Measurements from ENCODE around the gene CACNB4. TPM values are rescaled to one million over a fixed set of nuclear protein-coding genes. Genes with fewer than 3 reads are reported as not detected.

The CACNB4 gene
- total and polyA plus RNA-seq, 10 donors, result 0.14 to 5.1 (median 1.6) TPM

DNA sequence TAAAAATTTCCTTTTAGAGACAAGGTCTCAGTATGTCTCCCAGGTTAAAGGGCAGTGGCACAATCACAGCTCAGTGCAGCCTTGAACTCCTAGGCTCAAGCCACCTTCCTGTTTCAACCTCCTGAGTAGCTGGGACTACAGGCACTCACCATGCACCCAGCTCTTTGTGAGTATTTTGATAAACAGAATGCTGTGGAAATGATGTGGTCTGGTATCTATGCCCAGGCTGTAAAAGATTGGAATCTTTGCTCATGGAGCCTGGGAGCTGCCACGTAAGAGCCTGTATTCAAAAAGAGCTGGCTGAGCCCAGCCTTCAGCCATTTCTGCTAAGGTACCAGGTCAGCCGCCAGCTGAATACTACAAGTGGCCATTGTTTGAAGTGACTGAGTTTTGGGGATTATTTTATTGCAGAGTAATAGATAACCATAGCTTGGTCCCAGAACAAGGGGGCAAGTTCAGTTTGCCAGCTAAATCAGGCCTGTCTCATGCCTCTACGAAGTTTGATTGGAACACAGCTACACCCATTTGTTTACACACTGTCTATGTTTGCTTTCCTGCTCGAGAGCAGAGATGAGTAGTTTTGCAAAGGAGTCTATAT, 249.3 kb downstream of the CACNB4 start:
- WGBS, 5 donors, result 76 to 93% (median 88%) methylated on average over 4 of the region's 4 CpGs
- no peak for TF ChIP-seq POLR2A (IDR thresholded peaks at IDR 0.05)
- no peak for TF ChIP-seq POLR2AphosphoS5 (IDR thresholded peaks at IDR 0.05)
- TF ChIP-seq, protein P1, sequence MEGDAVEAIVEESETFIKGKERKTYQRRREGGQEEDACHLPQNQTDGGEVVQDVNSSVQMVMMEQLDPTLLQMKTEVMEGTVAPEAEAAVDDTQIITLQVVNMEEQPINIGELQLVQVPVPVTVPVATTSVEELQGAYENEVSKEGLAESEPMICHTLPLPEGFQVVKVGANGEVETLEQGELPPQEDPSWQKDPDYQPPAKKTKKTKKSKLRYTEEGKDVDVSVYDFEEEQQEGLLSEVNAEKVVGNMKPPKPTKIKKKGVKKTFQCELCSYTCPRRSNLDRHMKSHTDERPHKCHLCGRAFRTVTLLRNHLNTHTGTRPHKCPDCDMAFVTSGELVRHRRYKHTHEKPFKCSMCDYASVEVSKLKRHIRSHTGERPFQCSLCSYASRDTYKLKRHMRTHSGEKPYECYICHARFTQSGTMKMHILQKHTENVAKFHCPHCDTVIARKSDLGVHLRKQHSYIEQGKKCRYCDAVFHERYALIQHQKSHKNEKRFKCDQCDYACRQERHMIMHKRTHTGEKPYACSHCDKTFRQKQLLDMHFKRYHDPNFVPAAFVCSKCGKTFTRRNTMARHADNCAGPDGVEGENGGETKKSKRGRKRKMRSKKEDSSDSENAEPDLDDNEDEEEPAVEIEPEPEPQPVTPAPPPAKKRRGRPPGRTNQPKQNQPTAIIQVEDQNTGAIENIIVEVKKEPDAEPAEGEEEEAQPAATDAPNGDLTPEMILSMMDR (IDR thresholded peaks at IDR 0.05 in 8 of 11, conservative IDR thresholded peaks at IDR 0.05 in 3 of 11), result no peak
- intact Hi-C loops (cut with DNase I; ENCODE audit: low total_unique reads), result no loop called here
- Histone ChIP-seq H3K9me3 (no peaks in the 10 kb centered on the region), H3K27ac (no peak overlapping the region), H3K4me1 (no peaks in the 10 kb centered on the region), H3K36me3 (no peaks in the 10 kb centered on the region), H3K27me3 (replicated peaks in 1 of 7) (no peaks in the 10 kb centered on the region), H3K4me3 (no peak overlapping the region)
- DNase-seq, result no peak

- intact Hi-C loops (cut with DNase I; ENCODE audit: low total_unique reads), result no loop called here
- Histone ChIP-seq H3K4me1 (peaks cover 0 to under 1% (median 0%) of the 10 kb centered on the region in 6 donors), H3K4me3 (no peak overlapping the region), H3K27me3 (replicated peaks in 1 of 7) (no peaks in the 10 kb centered on the region), H3K27ac (no peak overlapping the region), H3K36me3 (no peaks in the 10 kb centered on the region), H3K9me3 (no peaks in the 10 kb centered on the region)
- no peak for DNase-seq
- WGBS, 5 donors, result 87 to 97% (median 90%) methylated on average over 2 of the region's 2 CpGs
- TF ChIP-seq POLR2AphosphoS5 (IDR thresholded peaks at IDR 0.05) (no peak), POLR2A (IDR thresholded peaks at IDR 0.05) (no peak)
- TF ChIP-seq, protein P1 (IDR thresholded peaks at IDR 0.05 in 8 of 11, conservative IDR thresholded peaks at IDR 0.05 in 3 of 11), result no peak
Measured at GRCh38 chr2:151845884-151846283, 253.0 kb downstream of the CACNB4 start.

- Histone ChIP-seq H3K4me1 (peaks cover 0 to 5% (median 0%) of the 10 kb centered on the region in 6 donors), H3K27ac (no peak overlapping the region), H3K27me3 (replicated peaks in 1 of 7) (no peaks in the 10 kb centered on the region), H3K36me3 (no peaks in the 10 kb centered on the region), H3K4me3 (no peak overlapping the region), H3K9me3 (no peaks in the 10 kb centered on the region)
- WGBS, 5 donors, result 90 to 98% (median 94%) methylated on average over 4 of the region's 4 CpGs
- TF ChIP-seq, protein P1 (IDR thresholded peaks at IDR 0.05 in 8 of 11, conservative IDR thresholded peaks at IDR 0.05 in 3 of 11), result no peak
- TF ChIP-seq POLR2A (IDR thresholded peaks at IDR 0.05) (no peak), POLR2AphosphoS5 (IDR thresholded peaks at IDR 0.05) (no peak)
- intact Hi-C loops (cut with DNase I; ENCODE audit: low total_unique reads), result no loop called here
- no peak for DNase-seq
Measured at GRCh38 chr2:151845481-151845880, 253.4 kb downstream of the CACNB4 start.

GRCh38 chr2:151844211-151844896, 254.5 kb downstream of the CACNB4 start:
- no peak for TF ChIP-seq POLR2A (IDR thresholded peaks at IDR 0.05)
- Histone ChIP-seq H3K36me3 (no peaks in the 10 kb centered on the region), H3K4me3 (no peak overlapping the region), H3K27me3 (replicated peaks in 1 of 7) (no peaks in the 10 kb centered on the region), H3K27ac (no peak overlapping the region), H3K9me3 (no peaks in the 10 kb centered on the region), H3K4me1 (peaks cover 0 to 5% (median 0%) of the 10 kb centered on the region in 6 donors)
- no peak for DNase-seq
- 56 to 76% (median 60%) methylated on average over 6 of the region's 6 CpGs for WGBS, 5 donors
- intact Hi-C loops (cut with DNase I; ENCODE audit: low total_unique reads), result no loop called here
